Measurements from ENCODE around the gene RPIA.

DNA sequence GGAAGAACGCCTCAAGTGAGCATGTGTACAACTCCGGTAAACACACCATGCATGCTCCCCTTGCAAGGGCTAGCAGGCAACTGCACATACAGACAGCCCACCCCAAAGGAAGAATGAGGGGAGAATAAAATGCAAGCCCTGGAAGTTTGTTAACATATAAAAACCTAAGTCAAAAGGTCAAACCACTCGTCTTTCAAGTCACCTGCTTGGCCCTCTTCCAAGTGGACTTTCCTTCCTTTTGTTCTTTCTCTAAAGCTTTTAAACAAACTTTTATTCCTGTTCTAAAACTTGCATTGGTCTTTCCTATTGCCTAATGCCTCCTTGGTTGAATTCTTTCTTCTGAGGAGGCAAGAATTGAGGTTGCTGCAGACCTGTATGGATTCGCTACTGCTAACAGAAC lies 5.2 kb upstream of the RPIA start:
- TF ChIP-seq YY1 (IDR thresholded peaks at IDR 0.05; ENCODE audit: insufficient read depth, insufficient read length) (no peak), ZNF274 (IDR thresholded peaks at IDR 0.05; ENCODE audit: low read depth, low read length) (no peak)

Data from NT2/D1 (cell line).